Panc1 (cell line): ENCODE data around the gene SCGB3A1. TPM values are rescaled to one million over a fixed set of nuclear protein-coding genes. Genes with fewer than 3 reads are reported as not detected.

ENCODE experiments used
- ATAC-seq: fragments of 200-7000 bp; cut with Tn5 transposase; 2 replicates; pipeline ENCODE4 v1.9.1; 2020; ENCODE audit warnings: mild to moderate bottlenecking, moderate library complexity
- BruUV-seq: library from RNA; stranded (reverse); fragments of 400-500 nt; replicated peaks from 2 replicates; lab custom pipeline; 2021; lab: Mats Ljungman, UMichigan
- CTCF ChIA-PET: fragments of 300-600 bp; sonication (Branson Sonifier 250); formaldehyde crosslinking; loops from one replicate; lab custom pipeline; 2022; ENCODE audit warnings: antibody characterized with exemption; lab: Charles Lee
- POLR2A ChIA-PET: fragments of 300-600 bp; sonication (Branson Sonifier 250); formaldehyde crosslinking; loops from one replicate; lab custom pipeline; 2022; ENCODE audit warnings: antibody characterized with exemption; lab: Charles Lee
- DNase-seq: peaks from one replicate; pipeline ENCODE4 v3.0.0-alpha.2; 2010; ENCODE audit warnings: low read depth, low spot score
- H3K27ac ChIP-seq: 2 replicates; pipeline ENCODE4 v1.5.1; 2011; ENCODE audit warnings: mild to moderate bottlenecking, low read length, inconsistent platforms
- H3K27me3 ChIP-seq: fragments of 200-500 bp; sonication (Bioruptor generic); 2 replicates; pipeline ENCODE4 v1.6.0; 2014; ENCODE audit warnings: low read length, inconsistent platforms; ENCODE audit not compliant: control insufficient read depth, insufficient read depth
- H3K36me3 ChIP-seq: fragments of 200-500 bp; sonication (Bioruptor generic); 2 replicates; pipeline ENCODE4 v1.5.1; 2014; ENCODE audit warnings: inconsistent platforms, mild to moderate bottlenecking, low read length, moderate library complexity; ENCODE audit not compliant: control insufficient read depth, insufficient read depth
- H3K4me1 ChIP-seq: 2 replicates; pipeline ENCODE4 v1.5.1; 2011; ENCODE audit warnings: inconsistent platforms, mild to moderate bottlenecking, low read length, moderate library complexity; ENCODE audit not compliant: control insufficient read depth, insufficient read depth
- H3K4me3 ChIP-seq, 2 experiments: 2 replicates each; pipeline ENCODE4 v1.5.1; 2011 to 2012; ENCODE audit warnings: low read depth in 2 of 2, low read length in 2 of 2, mild to moderate bottlenecking in 2 of 2, inconsistent platforms in 1 of 2, moderate library complexity in 1 of 2
- H3K9me3 ChIP-seq: fragments of 200-500 bp; sonication (Bioruptor generic); 2 replicates; pipeline ENCODE4 v1.5.1; 2014; ENCODE audit warnings: low read depth, mild to moderate bottlenecking, inconsistent platforms, low read length, moderate library complexity; ENCODE audit not compliant: control insufficient read depth, insufficient read depth
- CTCF ChIP-seq: fragments of 450-650 bp; IDR thresholded peaks from 2 replicates; pipeline ENCODE4 v1.5.1; 2017; ENCODE audit warnings: mild to moderate bottlenecking
- POLR2AphosphoS5 ChIP-seq: IDR thresholded peaks from 2 replicates; pipeline ENCODE4 v1.6.1; 2012; ENCODE audit warnings: mild to moderate bottlenecking, low read depth, low read length, moderate library complexity
- REST ChIP-seq, 2 experiments: IDR thresholded peaks; 2 replicates each; pipeline ENCODE4 v1.6.1; 2011 to 2012; ENCODE audit warnings: low read depth in 2 of 2, control low read depth in 1 of 2, low read length in 1 of 2, mild to moderate bottlenecking in 1 of 2, moderate library complexity in 1 of 2; ENCODE audit not compliant: insufficient read depth in 1 of 2
- SIN3A ChIP-seq: IDR thresholded peaks from 2 replicates; pipeline ENCODE4 v1.6.1; 2012; ENCODE audit warnings: low read depth, mild to moderate bottlenecking, low read length, moderate library complexity, borderline replicate concordance; ENCODE audit not compliant: insufficient read depth
- TCF7L2 ChIP-seq: IDR thresholded peaks from 2 replicates; pipeline ENCODE4 v1.6.1; 2011; ENCODE audit warnings: mild to moderate bottlenecking, low read depth, low read length, inconsistent platforms
- in situ Hi-C: cut with HindIII; loops from 2 replicates; pipeline ENCODE4 v1.10.0; 2016; ENCODE audit warnings: low sequenced_read_pairs, low pct_unique_long_range_greater_than_20kb
- intact Hi-C: fragments of 100-400 bp; cut with micrococcal nuclease; formaldehyde crosslinking; loops from one replicate; pipeline ENCODE4 v1.10.0; 2022; ENCODE audit not compliant: unreplicated experiment
- total RNA-seq: library from RNA; stranded (reverse); gene quantifications from one replicate; pipeline ENCODE4 v1.2.1, GENCODE V29; 2021; ENCODE audit not compliant: unreplicated experiment

The SCGB3A1 gene
- total RNA-seq, 1 experiment from 2014 or later: not detected

GRCh38 chr5:180629831-180630382 is 38.6 kb upstream of the SCGB3A1 start:
- no TSS peak for BruUV-seq
- ATAC-seq: no peak
- H3K27me3 ChIP-seq: no peaks in the 10 kb centered on the region
- ChIA-PET CTCF (no interaction called here), POLR2A (interaction anchor here (0.6 kb wide), 2 partner anchors 12 to 329 kb away, joined by 7 read pairs; no protein-coding TSS in a partner anchor)
- DNase-seq: no peak
- H3K27ac ChIP-seq: no peak overlapping the region
- H3K9me3 ChIP-seq: no peaks in the 10 kb centered on the region
- H3K4me1 ChIP-seq: no peaks in the 10 kb centered on the region
- intact Hi-C loops: no loop called here
- TF ChIP-seq CTCF: no peak
- no peak for TF ChIP-seq TCF7L2
- no peak for TF ChIP-seq POLR2AphosphoS5
- TF ChIP-seq SIN3A: no peak
- no peak for TF ChIP-seq REST (IDR thresholded peaks at IDR 0.05; ENCODE audit: insufficient read depth in 1 of 2, low read depth in 2 of 2, low read length in 1 of 2)
- in situ Hi-C loops: no loop called here
- H3K4me3 ChIP-seq: no peak overlapping the region
- H3K36me3 ChIP-seq: no peaks in the 10 kb centered on the region

GRCh38 chr5:180628827-180629750 is 37.8 kb upstream of the SCGB3A1 start:
- no TSS peak for BruUV-seq
- ChIA-PET CTCF (no interaction called here), POLR2A (interaction anchor here (0.6 kb wide), 2 partner anchors 13 to 328 kb away, joined by 7 read pairs; no protein-coding TSS in a partner anchor)
- Histone ChIP-seq H3K9me3 (no peaks in the 10 kb centered on the region), H3K27ac (no peak overlapping the region), H3K36me3 (no peaks in the 10 kb centered on the region), H3K27me3 (no peaks in the 10 kb centered on the region), H3K4me3 (no peak overlapping the region), H3K4me1 (no peaks in the 10 kb centered on the region)
- ATAC-seq (no peak), DNase-seq (no peak)
- in situ Hi-C loops (no loop called here), intact Hi-C loops (no loop called here)
- no peak for TF ChIP-seq POLR2AphosphoS5
- TF ChIP-seq CTCF: no peak
- no peak for TF ChIP-seq REST (IDR thresholded peaks at IDR 0.05; ENCODE audit: insufficient read depth in 1 of 2, low read depth in 2 of 2, low read length in 1 of 2)
- no peak for TF ChIP-seq TCF7L2
- no peak for TF ChIP-seq SIN3A
